Memory B cell (primary cell): ENCODE results near the gene IGFL4.

Experiments
- ATAC-seq: fragments of 150-1000 bp; cut with Tn5 transposase; 2 replicates; pipeline ENCODE4 v1.10.0; 2021; ENCODE audit warnings: low read depth, mild to moderate bottlenecking, moderate library complexity
- DNase-seq, 2 donors: peaks; one replicate each; pipeline ENCODE4 v3.0.0; 2022; ENCODE audit warnings: low spot score in 2 of 2
- H3K27ac Mint-ChIP-seq: one replicate; pipeline ENCODE4 v1.8.0; 2022; ENCODE audit warnings: mild to moderate bottlenecking, moderate library complexity, mixed read lengths
- H3K27me3 Mint-ChIP-seq: one replicate; pipeline ENCODE4 v1.8.0; 2022; ENCODE audit warnings: mixed read lengths
- H3K36me3 Mint-ChIP-seq: one replicate; pipeline ENCODE4 v1.8.0; 2022; ENCODE audit warnings: mild to moderate bottlenecking, mixed read lengths
- H3K4me1 Mint-ChIP-seq: one replicate; pipeline ENCODE4 v1.8.0; 2022; ENCODE audit warnings: mixed read lengths
- H3K4me3 Mint-ChIP-seq: one replicate; pipeline ENCODE4 v1.8.0; 2022; ENCODE audit warnings: mild to moderate bottlenecking, moderate library complexity, mixed read lengths
- H3K9me3 Mint-ChIP-seq: one replicate; pipeline ENCODE4 v1.8.0; 2022; ENCODE audit warnings: mixed read lengths

The IGFL4 gene

DNA sequence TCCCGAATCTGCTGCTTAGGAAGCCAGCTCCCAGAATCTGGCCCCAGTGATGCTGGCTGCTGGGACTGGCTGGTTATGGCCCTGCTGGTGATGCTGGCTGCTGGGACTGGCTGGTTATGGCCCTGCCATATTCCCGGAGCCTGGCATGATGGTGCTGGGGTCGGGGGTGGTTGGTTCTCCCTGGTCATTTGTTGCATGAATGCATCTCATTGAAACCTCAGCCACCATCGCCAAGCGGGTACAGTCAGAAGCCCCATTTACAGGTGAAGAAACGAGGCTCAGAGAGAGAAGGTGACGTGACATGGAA, 20.0 kb downstream of the IGFL4 start:
- Mint-ChIP-seq H3K9me3 (no peaks in the 10 kb centered on the region), H3K4me3 (no peak overlapping the region), H3K27me3 (peaks cover 12% of the 10 kb centered on the region), H3K36me3 (peaks cover 2% of the 10 kb centered on the region), H3K27ac (no peak overlapping the region), H3K4me1 (peaks cover 10% of the 10 kb centered on the region)
- DNase-seq: no peak
- ATAC-seq: no peak

DNA sequence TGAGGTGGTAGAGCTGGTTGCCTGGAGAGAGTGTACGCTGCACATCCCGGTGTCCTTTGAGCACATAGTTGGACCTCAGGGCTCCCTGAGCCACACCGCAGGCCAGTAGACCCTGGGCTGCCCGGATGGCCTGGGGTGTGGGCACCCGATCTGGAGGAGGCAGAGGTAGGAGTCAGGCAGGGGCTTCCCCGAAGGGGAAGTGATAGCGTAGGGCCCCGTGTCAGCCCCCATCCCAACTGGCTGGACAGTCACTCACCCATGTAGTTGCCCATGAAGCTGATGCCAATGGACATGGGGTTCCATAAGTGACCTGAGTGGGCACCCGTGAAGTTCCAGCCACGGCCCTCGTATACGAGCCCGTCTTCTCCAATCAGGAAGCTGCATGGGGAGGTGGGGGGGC, 21.5 kb downstream of the IGFL4 start:
- Mint-ChIP-seq H3K27me3 (peaks cover 22% of the 10 kb centered on the region), H3K36me3 (peaks cover 6% of the 10 kb centered on the region)

DNA sequence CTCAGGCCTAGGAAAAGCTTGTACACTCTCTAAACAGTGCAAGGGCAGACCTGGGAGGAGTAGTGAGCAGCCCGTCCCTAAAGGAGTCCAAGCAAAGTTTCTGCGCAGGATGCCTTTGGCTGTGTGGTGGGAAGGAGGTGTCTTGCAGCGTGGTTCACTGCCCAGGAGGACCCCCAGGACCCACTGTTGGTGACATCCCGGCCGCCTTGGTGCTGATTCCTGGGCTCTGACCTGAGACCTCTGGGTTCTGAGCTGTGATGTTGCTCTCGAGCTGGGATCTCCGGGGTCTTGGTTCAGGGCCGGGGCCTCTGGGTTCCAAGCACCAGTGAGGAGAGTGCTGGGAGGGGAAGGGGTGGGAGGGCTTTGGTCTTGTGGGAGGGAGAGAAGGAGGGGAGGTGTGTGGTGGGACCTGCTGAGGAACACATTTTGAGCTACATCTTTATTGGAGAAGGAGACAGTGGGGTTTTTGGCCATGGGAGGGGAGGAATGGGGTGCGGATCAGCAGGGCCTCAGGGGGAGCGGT, 22.0 kb downstream of the IGFL4 start:
- ATAC-seq (no peak), DNase-seq (no peak)
- no peak overlapping the region for H3K27ac Mint-ChIP-seq
- H3K4me3 Mint-ChIP-seq: no peak overlapping the region
- H3K36me3 Mint-ChIP-seq: peaks cover 6% of the 10 kb centered on the region
- peaks cover 21% of the 10 kb centered on the region for H3K4me1 Mint-ChIP-seq
- H3K9me3 Mint-ChIP-seq: no peaks in the 10 kb centered on the region
- H3K27me3 Mint-ChIP-seq: peaks cover 19% of the 10 kb centered on the region

More for the DNA sequence above, 21.5 kb downstream of the IGFL4 start:
- Mint-ChIP-seq H3K9me3 (no peaks in the 10 kb centered on the region), H3K4me1 (peaks cover 21% of the 10 kb centered on the region), H3K27ac (no peak overlapping the region), H3K4me3 (no peak overlapping the region)
- no peak for DNase-seq
- no peak for ATAC-seq

DNA sequence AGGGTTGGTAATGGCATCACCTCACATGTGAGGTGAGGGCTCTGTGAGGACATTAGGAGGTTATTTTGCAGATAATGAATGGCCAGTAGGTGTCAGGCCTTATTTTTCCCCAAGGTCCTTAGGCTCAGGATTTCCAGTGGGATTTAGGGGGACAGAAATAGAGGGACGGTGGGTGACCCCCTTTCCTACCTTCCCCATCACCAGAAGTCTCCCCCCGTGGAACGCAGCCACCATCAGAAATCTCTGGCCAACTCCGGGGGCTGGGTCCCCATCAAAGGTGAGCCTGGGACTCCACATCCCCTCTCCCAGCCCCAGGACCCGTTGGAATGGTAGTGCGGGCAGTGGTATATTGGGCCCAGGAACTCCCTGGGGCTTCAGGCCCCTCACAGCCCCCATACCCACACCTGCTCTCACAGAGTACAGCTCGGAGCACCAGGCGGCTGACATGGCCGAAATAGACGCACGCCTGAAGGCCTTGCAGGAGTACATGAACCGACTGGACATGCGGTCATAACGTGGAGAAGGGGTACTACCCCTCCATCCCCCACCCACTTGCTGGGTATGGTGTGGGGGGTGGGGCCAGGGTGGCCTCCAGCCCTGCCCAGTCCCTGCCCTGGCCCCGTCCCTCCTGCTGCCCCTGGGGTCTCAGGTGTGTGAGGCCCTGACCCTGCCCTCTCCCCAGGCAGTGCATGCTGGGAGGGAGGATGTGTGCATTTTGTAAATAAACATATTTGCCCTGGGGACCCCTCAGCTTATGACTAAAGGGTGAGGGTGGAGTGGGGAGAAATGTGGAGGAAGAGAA, 22.7 kb downstream of the IGFL4 start:
- Mint-ChIP-seq H3K4me3 (no peak overlapping the region), H3K27ac (no peak overlapping the region), H3K36me3 (peaks cover 6% of the 10 kb centered on the region), H3K9me3 (no peaks in the 10 kb centered on the region), H3K4me1 (peaks cover 21% of the 10 kb centered on the region), H3K27me3 (peaks cover 19% of the 10 kb centered on the region)
- no peak for DNase-seq
- ATAC-seq: no peak

DNA sequence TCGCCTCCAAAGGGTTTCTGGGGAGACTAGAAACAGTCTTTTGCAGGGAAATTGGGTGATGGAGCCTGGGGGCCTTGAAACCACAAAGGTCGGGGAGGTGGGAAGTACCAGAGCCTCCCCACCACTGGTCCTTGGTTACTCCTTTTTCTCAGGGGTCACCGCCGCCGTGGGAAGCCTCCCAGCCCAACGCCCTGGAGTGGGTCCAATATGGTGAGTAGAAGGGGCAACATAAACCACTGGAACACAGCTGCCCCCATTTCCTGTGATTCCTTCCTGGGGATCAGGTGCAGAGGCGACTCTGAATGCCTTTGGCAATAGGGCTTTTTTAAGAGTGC, 23.7 kb downstream of the IGFL4 start:
- H3K36me3 Mint-ChIP-seq: peaks cover 8% of the 10 kb centered on the region
- H3K9me3 Mint-ChIP-seq: no peaks in the 10 kb centered on the region
- peaks cover 21% of the 10 kb centered on the region for H3K4me1 Mint-ChIP-seq
- H3K27me3 Mint-ChIP-seq: peaks cover 19% of the 10 kb centered on the region
- H3K4me3 Mint-ChIP-seq: peak overlapping the region; percentile 61
- no peak overlapping the region for H3K27ac Mint-ChIP-seq
- DNase-seq (no peak), ATAC-seq (no peak)

DNA sequence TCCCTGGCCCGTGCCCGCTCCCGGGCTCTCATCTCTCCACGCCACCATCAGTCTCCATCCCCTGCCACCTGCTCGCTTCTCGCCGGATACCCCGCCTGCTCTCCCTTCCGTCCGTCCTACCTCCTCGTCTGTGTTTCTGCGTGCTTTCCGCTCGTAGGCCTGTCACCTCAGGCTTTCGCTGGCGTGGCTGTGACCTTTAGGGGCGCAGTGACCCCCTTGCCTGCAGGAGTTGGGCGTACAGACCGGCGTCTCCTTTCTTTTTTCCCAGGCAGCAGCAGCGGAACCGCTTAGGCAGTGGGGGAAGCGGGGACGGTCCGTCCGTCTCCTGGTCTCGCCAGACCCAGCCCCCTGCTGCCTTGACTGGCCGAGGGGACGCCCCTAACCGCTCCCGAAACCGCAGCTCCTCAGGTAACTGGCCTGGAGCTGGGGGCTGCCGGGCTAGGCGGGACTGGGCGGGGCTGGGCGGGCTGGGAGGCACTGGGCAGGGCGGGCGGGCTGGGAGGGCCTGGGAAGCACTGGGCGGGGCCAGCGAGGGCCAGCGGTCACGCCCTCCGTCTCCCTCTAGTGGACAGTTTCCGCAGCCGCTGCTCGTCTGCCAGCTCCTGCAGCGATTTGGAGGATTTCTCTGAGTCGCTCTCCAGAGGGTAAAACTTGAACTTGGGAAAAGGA, 24.2 kb downstream of the IGFL4 start:
- Mint-ChIP-seq H3K27me3 (peaks cover 15% of the 10 kb centered on the region), H3K4me3 (peak overlapping the region; percentile 88)
- DNase-seq: peak; percentile 75 to 80

DNA sequence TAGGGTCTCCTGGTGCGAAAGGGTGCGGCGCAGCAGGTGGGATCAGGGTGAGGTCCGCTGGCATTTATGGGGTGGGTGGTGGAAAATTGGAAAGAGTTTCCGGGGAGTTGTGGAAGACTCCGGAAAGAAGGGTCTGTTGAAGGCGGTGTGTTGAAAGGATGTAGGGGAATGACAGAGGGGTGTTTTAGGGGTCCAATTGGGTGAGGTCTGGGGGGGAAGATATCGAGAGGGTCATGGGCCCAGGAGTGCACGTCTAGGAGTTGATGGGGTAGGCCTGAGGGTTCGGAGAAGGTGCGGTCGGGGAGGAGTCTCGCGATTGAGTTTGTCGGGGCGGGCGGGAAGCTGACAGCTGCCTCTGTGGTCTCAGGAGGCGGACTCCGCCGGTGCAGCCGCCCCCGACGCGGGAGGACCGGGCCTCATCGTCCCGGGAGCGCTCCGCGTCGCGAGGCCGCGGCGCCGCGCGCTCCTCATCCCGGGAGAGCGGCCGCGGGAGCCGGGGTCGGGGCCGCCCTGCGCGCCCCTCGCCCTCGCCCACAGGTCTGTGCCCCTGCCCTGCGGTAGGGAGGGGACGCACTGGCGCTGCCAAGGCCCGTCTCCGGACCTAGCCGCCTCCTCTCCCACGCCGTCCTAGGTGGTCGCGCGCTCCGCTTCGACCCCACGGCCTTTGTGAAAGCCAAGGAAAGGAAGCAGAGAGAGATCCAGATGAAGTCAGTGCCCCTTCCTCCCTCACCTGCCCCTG, 24.9 kb downstream of the IGFL4 start:
- peak; percentile 56 for ATAC-seq
- H3K36me3 Mint-ChIP-seq: peaks cover 8% of the 10 kb centered on the region
- DNase-seq: peak; percentile 43 to 50
- H3K9me3 Mint-ChIP-seq: no peaks in the 10 kb centered on the region
- peaks cover 18% of the 10 kb centered on the region for H3K4me1 Mint-ChIP-seq
- H3K4me3 Mint-ChIP-seq: peak overlapping the region; percentile 88
- peaks cover 15% of the 10 kb centered on the region for H3K27me3 Mint-ChIP-seq
- H3K27ac Mint-ChIP-seq: peak overlapping the region; percentile 28

More for the DNA sequence above, 24.2 kb downstream of the IGFL4 start:
- ATAC-seq: peak; percentile 75
- H3K36me3 Mint-ChIP-seq: peaks cover 8% of the 10 kb centered on the region
- H3K9me3 Mint-ChIP-seq: no peaks in the 10 kb centered on the region
- H3K27ac Mint-ChIP-seq: no peak overlapping the region
- peaks cover 18% of the 10 kb centered on the region for H3K4me1 Mint-ChIP-seq

DNA sequence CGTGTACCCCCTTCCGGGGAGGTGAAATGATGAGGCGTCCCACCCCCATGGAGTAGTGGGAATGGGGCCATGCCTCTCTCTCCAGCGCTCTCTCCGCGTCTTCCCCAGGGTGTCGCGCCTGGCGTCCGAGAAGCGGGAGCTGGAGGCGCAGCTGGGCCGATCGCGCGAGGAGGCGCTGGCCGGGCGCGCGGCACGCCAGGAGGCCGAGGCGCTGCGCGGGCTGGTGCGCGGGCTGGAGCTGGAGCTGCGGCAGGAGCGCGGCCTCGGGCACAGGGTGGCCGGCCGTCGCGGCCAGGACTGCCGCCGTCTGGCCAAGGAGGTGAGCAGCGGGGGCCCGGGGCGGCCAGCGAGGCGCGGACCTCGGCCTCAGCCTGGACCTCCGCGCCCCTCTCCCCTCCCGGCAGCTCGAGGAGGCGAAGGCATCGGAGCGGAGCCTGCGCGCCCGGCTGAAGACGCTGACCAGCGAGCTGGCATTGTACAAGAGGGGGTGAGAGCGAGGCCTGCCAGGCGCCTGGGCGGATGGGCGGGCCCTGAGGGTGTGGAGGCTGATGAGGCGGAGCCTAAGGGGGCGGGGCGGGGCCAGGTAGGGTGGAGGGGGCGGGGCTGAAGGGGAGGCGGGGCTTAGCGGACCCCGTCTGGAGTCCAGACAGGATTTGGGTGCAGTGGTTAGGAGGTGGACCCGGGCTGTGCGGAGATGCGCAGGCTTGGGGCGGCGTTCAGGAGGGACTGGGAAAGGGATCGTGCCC, 25.7 kb downstream of the IGFL4 start:
- H3K27me3 Mint-ChIP-seq: peaks cover 15% of the 10 kb centered on the region
- H3K27ac Mint-ChIP-seq: peak overlapping the region; percentile 28
- peaks cover 8% of the 10 kb centered on the region for H3K36me3 Mint-ChIP-seq
- DNase-seq: peak; percentile 45 to 61
- H3K4me3 Mint-ChIP-seq: peak overlapping the region; percentile 83
- H3K4me1 Mint-ChIP-seq: peaks cover 18% of the 10 kb centered on the region
- peak; percentile 67 for ATAC-seq
- no peaks in the 10 kb centered on the region for H3K9me3 Mint-ChIP-seq

DNA sequence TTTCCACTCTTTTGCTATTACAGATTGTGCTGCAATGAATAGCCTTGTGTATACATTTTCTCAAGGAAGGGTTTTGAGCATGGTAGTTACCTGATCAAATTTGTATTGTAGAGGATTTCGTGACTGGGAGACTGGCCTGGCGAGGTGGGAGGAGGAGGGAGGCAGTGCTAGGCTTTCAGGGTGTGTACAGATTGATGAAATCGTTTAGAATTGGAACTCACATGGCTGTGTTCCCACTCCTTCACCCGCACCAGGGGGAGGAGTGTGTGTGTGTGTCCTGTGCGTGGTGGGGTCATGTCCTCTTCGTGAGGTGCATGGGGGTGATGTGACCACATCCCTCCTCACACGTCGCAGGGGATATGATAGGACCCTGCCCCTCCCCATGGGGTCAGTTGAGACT, 26.3 kb downstream of the IGFL4 start:
- Mint-ChIP-seq H3K27ac (no peak overlapping the region), H3K4me3 (peak overlapping the region; percentile 83), H3K9me3 (no peaks in the 10 kb centered on the region), H3K4me1 (peaks cover 22% of the 10 kb centered on the region), H3K27me3 (peaks cover 15% of the 10 kb centered on the region), H3K36me3 (peaks cover 8% of the 10 kb centered on the region)
- DNase-seq (no peak), ATAC-seq (no peak)

DNA sequence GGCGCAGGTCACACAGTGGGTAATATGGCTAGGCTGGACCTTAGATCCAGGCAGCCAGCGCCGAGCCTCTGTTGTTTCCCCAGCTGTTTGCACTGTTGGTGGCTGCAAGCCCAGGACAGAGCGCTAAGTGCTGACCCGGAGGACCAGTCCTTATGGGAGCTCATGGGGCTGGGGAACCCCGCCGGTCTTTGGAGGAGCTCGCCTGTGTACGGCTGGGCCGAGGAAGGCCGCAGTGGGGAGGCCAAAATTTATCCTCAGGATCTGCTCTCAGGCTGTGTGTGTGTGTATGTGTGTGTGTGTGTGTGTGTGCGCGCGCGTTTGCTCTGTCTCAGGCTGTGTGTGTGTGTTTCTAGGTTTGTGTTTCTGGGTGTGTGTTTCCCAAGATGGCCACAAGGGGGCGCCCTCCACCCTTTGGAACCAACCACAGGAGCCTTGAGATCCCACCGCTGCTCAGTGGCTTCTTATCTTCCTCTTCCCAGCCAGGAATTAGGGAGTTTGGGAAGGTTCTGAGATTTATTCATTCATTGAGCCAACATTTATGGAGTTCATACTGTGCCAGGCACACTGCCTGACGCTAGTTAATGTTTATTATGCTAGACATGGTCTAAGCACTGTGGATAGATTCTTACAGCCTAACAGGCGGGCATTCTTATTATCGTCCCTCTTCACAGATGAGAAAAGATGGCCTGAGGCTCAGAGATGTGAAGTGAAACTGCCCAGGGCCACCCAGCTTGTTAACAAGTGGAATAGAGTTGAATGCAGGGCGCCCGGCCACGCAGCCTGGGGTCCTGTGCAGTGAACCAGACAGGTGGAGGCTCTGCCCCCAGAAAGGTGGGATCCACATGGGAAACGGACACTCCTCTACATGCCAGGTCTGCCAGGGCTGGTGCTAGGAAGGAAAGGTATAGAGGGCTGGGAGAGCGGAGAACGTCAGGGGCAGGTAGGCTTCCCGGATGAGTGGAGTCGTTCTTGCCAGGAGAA, 31.0 kb downstream of the IGFL4 start:
- H3K4me3 Mint-ChIP-seq: no peak overlapping the region
- H3K27ac Mint-ChIP-seq: no peak overlapping the region
- H3K27me3 Mint-ChIP-seq: peaks cover 5% of the 10 kb centered on the region
- H3K36me3 Mint-ChIP-seq: peaks cover 11% of the 10 kb centered on the region
- DNase-seq (peak; percentile 53 to 56), ATAC-seq (peak; percentile 67)
- H3K4me1 Mint-ChIP-seq: peaks cover 9% of the 10 kb centered on the region
- no peaks in the 10 kb centered on the region for H3K9me3 Mint-ChIP-seq

DNA sequence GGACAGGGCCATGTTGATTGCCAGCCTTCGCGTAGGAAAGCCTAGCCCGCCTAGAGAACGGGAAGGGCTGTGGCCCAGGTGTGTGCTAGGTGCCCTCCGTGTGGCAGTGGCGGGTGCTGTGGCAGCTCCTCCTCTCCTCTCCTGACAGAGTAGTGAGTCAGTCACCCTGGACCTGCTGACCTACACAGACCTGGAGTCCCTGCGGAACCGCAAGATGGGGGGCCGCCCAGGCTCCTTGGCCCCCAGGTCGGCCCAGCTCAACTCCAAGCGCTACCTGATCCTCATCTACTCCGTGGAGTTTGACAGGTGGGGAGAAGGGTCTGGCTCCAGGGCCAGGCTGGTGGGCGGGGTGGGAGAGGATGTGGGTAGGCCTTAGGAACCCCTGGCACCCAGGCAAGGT, 34.4 kb downstream of the IGFL4 start:
- peaks cover 4% of the 10 kb centered on the region for H3K4me1 Mint-ChIP-seq
- H3K4me3 Mint-ChIP-seq: no peak overlapping the region
- ATAC-seq (no peak), DNase-seq (no peak)
- H3K9me3 Mint-ChIP-seq: no peaks in the 10 kb centered on the region
- H3K27me3 Mint-ChIP-seq: no peaks in the 10 kb centered on the region
- H3K27ac Mint-ChIP-seq: no peak overlapping the region
- H3K36me3 Mint-ChIP-seq: peaks cover 7% of the 10 kb centered on the region

DNA sequence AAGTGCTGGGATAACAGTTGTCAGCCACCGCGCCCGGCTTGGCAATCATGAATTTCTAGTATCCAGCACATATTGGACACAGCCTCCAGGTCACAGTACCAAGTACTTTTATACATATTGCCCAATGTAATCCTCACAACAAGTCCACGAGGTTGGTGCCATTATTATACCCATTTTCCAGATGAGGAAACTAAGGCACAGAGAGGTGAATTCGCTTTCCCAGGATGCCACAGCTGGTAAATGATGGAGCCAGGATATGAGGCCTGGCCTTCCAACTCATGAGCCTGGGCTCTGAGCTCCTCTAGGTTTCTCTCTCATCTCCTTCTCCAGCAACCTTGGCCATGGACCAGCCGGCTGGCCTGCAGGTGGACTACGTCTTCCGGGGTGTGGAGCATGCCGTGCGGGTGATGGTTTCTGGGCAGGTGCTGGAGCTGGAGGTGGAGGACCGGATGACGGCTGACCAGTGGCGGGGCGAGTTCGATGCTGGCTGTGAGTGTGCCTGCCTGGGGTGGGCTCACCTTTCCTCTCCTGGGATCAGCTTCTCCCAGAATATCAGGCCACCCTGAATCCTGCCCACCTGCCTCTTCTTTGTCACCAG, 38.0 kb downstream of the IGFL4 start:
- Mint-ChIP-seq H3K27ac (no peak overlapping the region), H3K36me3 (peaks cover 15% of the 10 kb centered on the region), H3K9me3 (no peaks in the 10 kb centered on the region), H3K27me3 (peaks cover 17% of the 10 kb centered on the region), H3K4me1 (peaks cover 24% of the 10 kb centered on the region), H3K4me3 (no peak overlapping the region)
- ATAC-seq: no peak
- no peak for DNase-seq
